ENCODE data around the gene COL6A2. TPM values are rescaled to one million over a fixed set of nuclear protein-coding genes. Genes with fewer than 3 reads are reported as not detected.

COL6A2 gene
- total RNA-seq, 4 donors from 2014 or later: 88.9 to 150 (median 126) TPM

DNA sequence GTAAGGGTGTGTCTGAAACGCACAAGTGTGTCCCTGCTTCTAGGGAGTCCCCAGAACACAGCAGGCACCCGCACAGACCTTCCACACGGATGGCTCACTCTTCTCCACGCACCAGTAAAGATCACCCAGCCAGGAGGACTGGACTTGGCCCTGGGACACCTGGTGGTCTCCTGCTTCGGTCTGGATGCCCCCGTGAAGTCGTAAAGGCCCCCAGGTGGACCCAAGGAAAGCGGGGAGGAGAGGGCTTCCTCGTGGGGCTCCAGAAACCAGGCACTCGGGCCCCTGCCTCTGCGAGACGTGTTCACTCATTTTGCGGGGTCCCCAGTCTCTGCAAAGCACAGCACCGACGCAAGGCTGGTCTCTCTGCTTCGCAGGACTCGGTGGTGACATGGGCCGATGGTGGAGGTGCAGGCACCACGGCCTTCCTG is 20.2 kb upstream of the COL6A2 start:
- Histone ChIP-seq H3K36me3 (no peaks in the 10 kb centered on the region), H3K4me1 (peaks cover 43% of the 10 kb centered on the region), H3K4me3 (no peak overlapping the region), H3K27ac (peak overlapping the region; percentile 82), H3K9me3 (no peaks in the 10 kb centered on the region), H3K27me3 (peaks cover 12% of the 10 kb centered on the region)
- no peak for DNase-seq (ENCODE audit: low spot score in 2 of 2)
- TF ChIP-seq POLR2AphosphoS5 (IDR thresholded peaks at IDR 0.05): no peak
- TF ChIP-seq EP300 (IDR thresholded peaks at IDR 0.05): no peak
- TF ChIP-seq, protein P1, sequence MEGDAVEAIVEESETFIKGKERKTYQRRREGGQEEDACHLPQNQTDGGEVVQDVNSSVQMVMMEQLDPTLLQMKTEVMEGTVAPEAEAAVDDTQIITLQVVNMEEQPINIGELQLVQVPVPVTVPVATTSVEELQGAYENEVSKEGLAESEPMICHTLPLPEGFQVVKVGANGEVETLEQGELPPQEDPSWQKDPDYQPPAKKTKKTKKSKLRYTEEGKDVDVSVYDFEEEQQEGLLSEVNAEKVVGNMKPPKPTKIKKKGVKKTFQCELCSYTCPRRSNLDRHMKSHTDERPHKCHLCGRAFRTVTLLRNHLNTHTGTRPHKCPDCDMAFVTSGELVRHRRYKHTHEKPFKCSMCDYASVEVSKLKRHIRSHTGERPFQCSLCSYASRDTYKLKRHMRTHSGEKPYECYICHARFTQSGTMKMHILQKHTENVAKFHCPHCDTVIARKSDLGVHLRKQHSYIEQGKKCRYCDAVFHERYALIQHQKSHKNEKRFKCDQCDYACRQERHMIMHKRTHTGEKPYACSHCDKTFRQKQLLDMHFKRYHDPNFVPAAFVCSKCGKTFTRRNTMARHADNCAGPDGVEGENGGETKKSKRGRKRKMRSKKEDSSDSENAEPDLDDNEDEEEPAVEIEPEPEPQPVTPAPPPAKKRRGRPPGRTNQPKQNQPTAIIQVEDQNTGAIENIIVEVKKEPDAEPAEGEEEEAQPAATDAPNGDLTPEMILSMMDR (IDR thresholded peaks at IDR 0.05): no peak
- TF ChIP-seq POLR2A (IDR thresholded peaks at IDR 0.05): no peak
- 97% methylated on average over 10 of the region's 19 CpGs for WGBS

DNA sequence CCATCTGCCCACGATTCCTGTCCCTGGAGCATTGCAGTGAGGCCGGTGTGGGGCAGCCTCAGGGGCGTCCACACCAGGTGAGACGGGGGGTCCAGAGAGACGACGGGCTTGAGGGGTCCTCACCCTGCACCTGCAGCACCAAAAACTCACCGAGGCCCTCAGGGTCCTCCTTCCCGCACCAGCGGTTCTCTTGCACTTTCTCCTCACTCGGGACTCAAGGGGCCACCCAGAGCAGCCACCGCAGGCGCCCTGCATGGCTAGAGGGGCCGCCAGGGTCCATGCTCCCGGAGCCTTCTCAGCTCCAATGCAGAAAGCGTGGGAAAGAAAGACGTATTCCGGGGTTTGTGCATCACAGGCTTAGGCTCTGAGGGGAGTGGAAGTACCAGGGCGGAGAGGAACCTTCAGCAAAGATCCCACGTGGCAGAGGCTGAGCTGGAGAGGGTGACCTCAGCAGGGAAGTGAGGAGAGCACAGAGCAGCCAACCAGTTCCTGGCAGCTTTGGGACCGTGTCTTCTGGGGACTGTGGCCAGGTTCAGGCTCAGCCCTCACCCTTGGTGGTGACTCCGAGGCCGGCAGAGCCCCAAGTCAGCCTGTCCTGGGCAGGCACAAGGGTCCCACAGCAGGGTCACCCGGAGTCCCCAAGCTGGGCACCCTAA is 19.5 kb upstream of the COL6A2 start:
- peaks cover 12% of the 10 kb centered on the region for H3K27me3 ChIP-seq
- H3K27ac ChIP-seq: peak overlapping the region; percentile 82
- H3K36me3 ChIP-seq: no peaks in the 10 kb centered on the region
- WGBS: 68% methylated on average over 12 of the region's 23 CpGs
- peak in 1 of 2 donors; percentile 82 for DNase-seq (ENCODE audit: low spot score in 2 of 2)
- H3K9me3 ChIP-seq: no peaks in the 10 kb centered on the region
- H3K4me1 ChIP-seq: peaks cover 50% of the 10 kb centered on the region
- no peak overlapping the region for H3K4me3 ChIP-seq
- TF ChIP-seq EP300 (IDR thresholded peaks at IDR 0.05): no peak
- TF ChIP-seq POLR2AphosphoS5 (IDR thresholded peaks at IDR 0.05): no peak

DNA sequence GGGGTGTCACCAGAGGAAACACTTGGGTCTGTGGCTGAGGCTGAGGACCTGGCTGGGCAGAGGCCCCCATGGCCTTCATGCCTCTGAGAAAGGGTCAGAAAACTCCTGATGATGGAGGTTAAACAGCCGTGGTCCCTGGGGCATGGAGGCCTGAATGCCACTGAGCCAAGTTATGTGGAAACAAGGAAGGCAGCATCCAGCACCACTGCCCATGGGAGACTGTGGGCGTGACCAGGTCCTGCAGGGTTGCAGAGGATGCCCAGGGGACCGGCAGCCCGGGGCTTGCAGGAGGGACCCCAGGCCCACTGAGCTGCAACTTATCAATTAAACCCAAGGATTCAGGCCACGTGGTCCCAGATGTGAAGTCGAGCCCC is 18.9 kb upstream of the COL6A2 start:
- Histone ChIP-seq H3K9me3 (no peaks in the 10 kb centered on the region), H3K27ac (peak overlapping the region; percentile 82), H3K36me3 (no peaks in the 10 kb centered on the region), H3K4me3 (no peak overlapping the region), H3K27me3 (peaks cover 12% of the 10 kb centered on the region), H3K4me1 (peaks cover 56% of the 10 kb centered on the region)
- 60% methylated on average over 2 of the region's 6 CpGs for WGBS
- TF ChIP-seq, protein P1 (IDR thresholded peaks at IDR 0.05): no peak
- TF ChIP-seq POLR2AphosphoS5 (IDR thresholded peaks at IDR 0.05): peak in 1 of 3 donors; percentile 20
- no peak for DNase-seq (ENCODE audit: low spot score in 2 of 2)

DNA sequence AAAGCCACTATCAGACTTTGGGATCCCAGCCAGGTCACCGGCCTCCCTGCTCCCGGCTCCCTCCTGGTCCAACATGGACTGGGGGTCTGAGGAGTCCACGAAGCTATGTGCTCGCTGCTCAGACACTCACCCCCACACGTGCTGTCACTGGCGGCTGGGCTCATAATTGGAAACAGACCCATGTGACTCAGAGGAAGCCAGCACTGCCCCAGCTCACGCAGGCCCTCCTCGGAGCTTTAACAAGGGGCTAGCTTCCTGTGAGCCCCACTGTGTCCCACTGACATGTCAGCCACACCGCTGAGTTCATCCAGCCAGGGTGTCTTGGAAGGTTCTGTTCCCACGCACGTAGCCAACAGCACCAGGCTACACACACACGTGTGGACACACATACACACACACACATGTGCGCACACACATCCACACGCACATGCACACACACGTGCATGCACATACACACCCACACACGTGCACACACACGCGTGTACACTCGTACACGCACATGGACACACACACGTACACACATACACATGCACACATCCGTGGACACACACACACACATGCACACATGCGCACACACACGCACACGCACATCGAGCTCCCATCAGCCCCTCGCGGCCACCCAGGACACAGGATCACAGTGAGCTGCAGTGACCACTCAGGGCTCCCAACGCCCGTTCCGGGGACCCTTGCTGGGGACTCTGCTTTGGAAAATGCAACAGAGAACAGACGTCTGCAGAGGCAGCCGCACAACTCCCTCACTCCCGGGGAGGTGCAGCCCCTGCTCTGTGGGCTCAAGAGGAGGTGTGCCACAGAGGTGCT is 18.4 kb upstream of the COL6A2 start:
- DNase-seq (ENCODE audit: low spot score in 2 of 2): peak; percentile 83 to 87
- H3K36me3 ChIP-seq: no peaks in the 10 kb centered on the region
- H3K4me3 ChIP-seq: no peak overlapping the region
- peaks cover 12% of the 10 kb centered on the region for H3K27me3 ChIP-seq
- 75% methylated on average over 24 of the region's 34 CpGs for WGBS
- TF ChIP-seq, protein P1 (IDR thresholded peaks at IDR 0.05): no peak
- no peak for TF ChIP-seq POLR2A (IDR thresholded peaks at IDR 0.05)
- TF ChIP-seq POLR2AphosphoS5 (IDR thresholded peaks at IDR 0.05): no peak
- TF ChIP-seq EP300 (IDR thresholded peaks at IDR 0.05): no peak
- no peaks in the 10 kb centered on the region for H3K9me3 ChIP-seq
- H3K27ac ChIP-seq: peak overlapping the region; percentile 82
- H3K4me1 ChIP-seq: peaks cover 62% of the 10 kb centered on the region

GRCh38 chr21:46080171-46081021 is 17.5 kb upstream of the COL6A2 start:
- TF ChIP-seq EP300 (IDR thresholded peaks at IDR 0.05): no peak
- TF ChIP-seq POLR2A (IDR thresholded peaks at IDR 0.05): no peak
- TF ChIP-seq, protein P1 (IDR thresholded peaks at IDR 0.05): no peak
- no peak for TF ChIP-seq POLR2AphosphoS5 (IDR thresholded peaks at IDR 0.05)
- DNase-seq (ENCODE audit: low spot score in 2 of 2): peak in 1 of 2 donors; percentile 81

More at GRCh38 chr21:46080171-46081021, 17.5 kb upstream of the COL6A2 start:
- 42% methylated on average over 16 of the region's 30 CpGs for WGBS
- no peaks in the 10 kb centered on the region for H3K36me3 ChIP-seq
- H3K9me3 ChIP-seq: no peaks in the 10 kb centered on the region
- peak overlapping the region; percentile 82 for H3K27ac ChIP-seq
- peaks cover 12% of the 10 kb centered on the region for H3K27me3 ChIP-seq
- H3K4me1 ChIP-seq: peaks cover 67% of the 10 kb centered on the region
- no peak overlapping the region for H3K4me3 ChIP-seq

All from suprapubic skin (tissue), 4 donors.